Stomach smooth muscle (tissue), 2 donors: ENCODE data around the gene TNFSF15.

Source experiments
- H3K27ac ChIP-seq: one replicate; pipeline ENCODE4 v1.7.0; 2013; ENCODE audit warnings: mild to moderate bottlenecking, low read length, inconsistent platforms
- H3K27me3 ChIP-seq, 2 donors: one replicate each; pipeline ENCODE4 v1.7.0; 2013; ENCODE audit warnings: low read length in 2 of 2; ENCODE audit not compliant: insufficient read depth in 2 of 2, control insufficient read depth in 1 of 2
- H3K36me3 ChIP-seq, 2 donors: one replicate each; pipeline ENCODE4 v1.7.0; 2013; ENCODE audit warnings: low read length in 2 of 2; ENCODE audit not compliant: control insufficient read depth in 2 of 2, insufficient read depth in 2 of 2
- H3K4me1 ChIP-seq: one replicate; pipeline ENCODE4 v1.7.0; 2013; ENCODE audit warnings: low read length; ENCODE audit not compliant: control insufficient read depth, insufficient read depth
- H3K4me3 ChIP-seq, 2 donors: one replicate each; pipeline ENCODE4 v1.7.0; 2013; ENCODE audit warnings: low read length in 2 of 2
- H3K9ac ChIP-seq, 2 donors: one replicate each; pipeline ENCODE4 v1.7.0; 2013; ENCODE audit warnings: low read length in 2 of 2, mild to moderate bottlenecking in 1 of 2
- H3K9me3 ChIP-seq, 2 donors: one replicate each; pipeline ENCODE4 v1.7.0; 2013; ENCODE audit warnings: low read length in 2 of 2; ENCODE audit not compliant: control insufficient read depth in 2 of 2
- donor health status: healthy.
- donor health status: Pancreatic carcinoma.

The TNFSF15 gene

DNA sequence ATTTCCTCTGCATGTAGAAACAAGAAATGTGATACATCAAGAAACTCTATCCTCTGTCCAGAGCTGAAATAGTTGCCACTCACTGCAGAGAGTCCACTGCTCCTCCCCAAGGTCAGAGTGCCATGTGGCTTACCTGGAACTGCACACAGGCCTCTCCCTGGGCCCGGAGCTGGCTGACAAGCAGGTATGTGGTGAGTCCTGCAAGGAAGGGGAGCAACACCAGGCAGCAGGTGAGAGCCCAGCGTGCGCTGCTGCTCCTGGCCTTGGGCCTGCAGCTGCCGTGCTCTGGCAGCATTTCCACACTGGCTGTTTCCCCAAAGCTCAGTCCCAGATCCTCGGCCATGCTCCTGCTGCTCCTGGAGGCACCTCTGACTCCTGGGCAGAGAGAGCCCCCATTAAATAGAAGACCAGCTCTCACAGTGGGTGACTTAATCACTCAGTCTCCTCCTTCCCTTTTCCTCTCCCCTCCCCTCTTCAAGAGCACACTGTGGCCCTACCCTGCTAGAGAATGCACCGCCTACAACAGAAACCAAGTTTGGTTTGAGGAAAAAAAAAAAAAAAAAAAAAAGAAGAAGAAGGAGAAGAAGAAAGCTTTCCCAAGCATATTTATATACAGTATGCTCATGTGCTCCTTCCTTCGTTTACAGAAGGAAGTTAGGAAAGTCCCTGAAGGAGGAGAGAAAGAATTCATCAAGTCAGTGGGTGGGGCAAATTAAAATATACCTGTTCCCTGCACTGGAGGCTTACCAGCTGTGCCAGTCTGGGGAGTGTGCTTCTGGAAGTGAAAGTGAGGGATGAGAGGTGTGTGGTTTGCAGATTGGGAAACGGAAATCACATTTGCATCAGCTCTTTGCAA, at the start of gene TNFSF15:
Gene TNFSF15, minus strand, starts transcription at position 370 of the 856 bp plus-strand sequence. Its CDS starts 27 bp downstream, at position 343.
- no peaks in the 10 kb centered on the region for H3K9me3 ChIP-seq
- H3K27ac ChIP-seq = no peak within 1 kb of the TSS
- H3K27me3 ChIP-seq = no peaks in the 10 kb centered on the region
- H3K4me3 ChIP-seq = peak within 1 kb of the TSS; percentile 53 to 54
- no peak within 1 kb of the TSS for H3K9ac ChIP-seq
- H3K36me3 ChIP-seq = no peaks in the 10 kb centered on the region
- H3K4me1 ChIP-seq = peaks cover 4% of the 10 kb centered on the region

DNA sequence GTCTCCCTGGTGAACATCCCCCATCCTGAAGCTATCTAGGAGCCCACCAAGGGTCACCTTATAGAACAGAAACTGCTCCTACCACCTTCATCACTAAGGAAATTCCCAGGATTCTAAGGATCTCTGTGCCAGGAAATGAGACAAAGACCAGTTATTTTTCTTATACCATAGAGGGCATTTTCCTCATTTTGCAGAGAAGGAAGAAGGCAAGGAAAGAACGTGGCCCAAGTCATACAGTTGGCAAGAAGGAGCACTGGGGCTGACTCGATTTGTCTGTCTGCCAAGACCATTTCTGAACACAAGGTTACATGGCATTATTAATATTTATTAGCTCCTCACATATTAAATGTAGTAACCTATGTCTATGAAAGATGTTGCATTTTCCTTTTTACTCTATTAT, 49.6 kb upstream of the TNFSF15 start:
- Histone ChIP-seq H3K36me3 (no peaks in the 10 kb centered on the region), H3K27ac (no peak overlapping the region), H3K4me1 (no peaks in the 10 kb centered on the region), H3K9ac (no peak overlapping the region), H3K27me3 (no peaks in the 10 kb centered on the region), H3K4me3 (no peak overlapping the region), H3K9me3 (no peaks in the 10 kb centered on the region)

DNA sequence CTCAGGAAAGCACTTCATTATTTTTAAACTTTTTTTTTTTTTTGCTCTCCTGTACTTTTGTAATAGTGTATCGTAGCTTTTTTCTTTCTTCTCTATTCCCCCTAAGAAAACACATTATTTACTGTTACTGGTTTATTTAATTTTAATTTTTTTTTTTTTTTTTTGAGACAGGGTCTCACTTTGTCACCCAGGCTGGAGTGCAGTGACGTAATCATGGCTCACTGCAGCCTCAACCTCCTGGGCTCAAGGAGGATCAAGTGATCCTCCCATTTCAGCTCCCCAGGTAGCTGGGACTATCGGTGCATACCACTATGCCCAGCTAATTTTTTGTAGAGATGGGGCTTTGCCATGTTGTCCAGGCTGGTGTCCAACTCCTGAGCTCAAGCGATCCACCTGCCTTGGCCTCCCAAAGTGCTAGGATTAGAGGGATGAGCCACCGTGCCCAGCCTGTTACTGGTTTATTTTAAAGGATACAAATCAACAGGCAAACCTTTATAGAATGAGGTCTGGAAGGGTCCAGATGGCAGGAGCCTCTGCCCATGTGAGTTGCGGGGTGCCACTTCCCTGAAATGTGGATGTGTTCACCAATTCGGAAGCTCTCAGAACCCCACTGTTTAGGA, 49.0 kb upstream of the TNFSF15 start:
- no peaks in the 10 kb centered on the region for H3K36me3 ChIP-seq
- H3K27ac ChIP-seq = no peak overlapping the region
- H3K4me3 ChIP-seq = no peak overlapping the region
- no peaks in the 10 kb centered on the region for H3K9me3 ChIP-seq
- no peak overlapping the region for H3K9ac ChIP-seq
- H3K4me1 ChIP-seq = no peaks in the 10 kb centered on the region
- H3K27me3 ChIP-seq = no peaks in the 10 kb centered on the region

DNA sequence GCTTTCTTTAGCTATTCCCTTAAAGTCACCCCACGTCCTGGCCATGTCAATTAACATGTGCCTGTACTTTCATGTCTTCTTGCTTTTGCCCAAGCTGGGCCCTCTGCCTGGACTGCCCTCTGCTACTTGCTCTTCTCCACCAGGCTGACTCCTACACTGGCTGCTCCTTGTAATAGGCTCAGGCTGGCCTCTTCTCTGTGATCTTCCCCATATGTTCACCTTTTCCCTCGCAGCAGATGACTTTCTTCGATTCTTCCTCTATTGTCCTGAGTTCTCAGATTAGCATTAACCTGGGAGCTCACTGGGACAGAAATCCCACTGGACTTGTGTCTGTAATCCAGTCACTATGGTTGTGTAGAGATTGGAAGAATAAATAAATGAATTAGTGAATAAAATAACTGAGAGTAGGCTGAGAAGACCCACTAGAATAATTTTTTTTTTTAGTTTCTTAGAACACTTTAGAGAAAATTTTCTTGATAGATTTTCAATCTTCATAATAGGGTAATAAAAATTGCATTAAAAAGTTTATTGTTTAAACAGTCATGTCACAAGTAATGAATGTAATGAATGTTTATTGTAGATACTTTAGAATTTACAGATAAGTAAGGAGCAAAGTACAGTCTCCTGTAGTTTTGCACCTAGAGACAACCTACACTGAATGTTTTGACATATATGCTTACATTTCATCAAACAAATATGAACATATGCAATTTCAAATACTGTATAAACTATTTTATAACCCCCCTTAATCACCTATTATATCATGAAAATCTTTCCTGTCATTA, 47.4 kb upstream of the TNFSF15 start:
- Histone ChIP-seq H3K27ac (no peak overlapping the region), H3K4me3 (no peak overlapping the region), H3K4me1 (no peaks in the 10 kb centered on the region), H3K27me3 (no peaks in the 10 kb centered on the region), H3K36me3 (no peaks in the 10 kb centered on the region), H3K9me3 (no peaks in the 10 kb centered on the region), H3K9ac (no peak overlapping the region)

DNA sequence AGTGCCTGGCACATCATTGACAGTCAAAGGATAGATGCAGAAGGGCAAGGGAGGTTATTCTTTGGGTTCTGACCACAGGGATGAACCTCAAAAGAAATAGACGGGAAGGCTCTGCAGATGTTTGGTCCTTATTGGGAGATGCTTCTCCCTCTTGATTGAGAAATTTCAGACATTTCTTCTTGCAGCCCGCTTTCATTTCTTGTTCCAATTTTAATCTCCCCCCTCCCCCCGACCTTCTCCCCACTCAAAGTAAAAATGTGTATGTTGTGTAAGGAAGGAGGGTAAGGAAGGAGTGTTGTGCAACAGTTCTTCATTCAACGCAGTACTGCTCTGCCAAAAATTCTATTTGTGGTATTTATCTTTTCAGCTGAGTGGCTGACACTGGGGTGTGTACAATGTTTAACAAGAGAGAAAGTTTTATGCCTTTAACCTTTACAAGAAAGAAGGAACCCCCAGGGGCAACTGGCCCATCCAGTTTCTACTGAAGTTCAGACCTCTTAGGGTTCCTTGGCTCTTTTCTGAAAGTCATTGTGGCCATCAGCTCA, 46.3 kb upstream of the TNFSF15 start:
- no peak overlapping the region for H3K9ac ChIP-seq
- no peak overlapping the region for H3K27ac ChIP-seq
- H3K4me3 ChIP-seq = no peak overlapping the region
- no peaks in the 10 kb centered on the region for H3K27me3 ChIP-seq
- H3K9me3 ChIP-seq = no peaks in the 10 kb centered on the region
- H3K4me1 ChIP-seq = no peaks in the 10 kb centered on the region
- no peaks in the 10 kb centered on the region for H3K36me3 ChIP-seq

DNA sequence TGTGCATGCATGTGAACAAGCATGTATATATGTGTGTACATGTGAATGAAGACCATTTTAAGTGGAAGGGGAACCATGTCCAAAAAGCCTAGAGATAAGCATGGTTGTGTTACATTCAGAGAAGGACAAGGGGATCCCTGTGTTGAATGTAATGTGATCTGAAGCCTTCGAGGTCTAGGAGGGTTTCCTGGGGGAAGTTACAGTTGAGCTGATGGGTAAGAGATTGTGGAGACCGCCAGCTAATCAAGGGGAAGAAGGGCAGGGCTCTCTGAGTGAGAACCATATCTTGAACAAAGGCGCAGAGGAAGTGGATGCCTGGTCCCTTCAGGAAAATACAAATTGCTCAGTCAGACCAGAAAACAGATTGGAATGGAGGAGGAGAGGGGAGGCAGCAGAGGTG, 45.5 kb upstream of the TNFSF15 start:
- Histone ChIP-seq H3K36me3 (no peaks in the 10 kb centered on the region), H3K9ac (no peak overlapping the region), H3K4me3 (no peak overlapping the region), H3K27ac (no peak overlapping the region), H3K27me3 (no peaks in the 10 kb centered on the region), H3K4me1 (no peaks in the 10 kb centered on the region), H3K9me3 (no peaks in the 10 kb centered on the region)

DNA sequence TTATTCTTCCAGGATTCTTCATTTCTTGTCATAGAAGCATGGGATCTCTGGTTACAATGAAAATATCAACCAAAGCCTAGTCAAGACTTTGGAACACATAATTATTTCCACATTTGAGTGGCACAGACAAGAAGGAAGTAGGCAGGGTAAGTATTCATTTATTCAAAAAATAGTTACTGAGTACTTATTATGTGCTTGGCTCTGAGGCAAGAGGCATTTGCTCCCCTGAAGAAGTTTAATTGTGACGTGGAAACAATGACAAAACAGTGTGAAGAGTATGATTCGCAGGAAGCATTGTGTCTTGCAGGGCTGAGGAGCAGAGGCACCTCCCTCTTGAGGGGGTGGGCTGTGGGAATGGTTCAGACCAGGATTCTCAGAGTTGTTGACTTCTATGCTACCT, 45.0 kb upstream of the TNFSF15 start:
- Histone ChIP-seq H3K9ac (no peak overlapping the region), H3K27ac (no peak overlapping the region), H3K9me3 (no peaks in the 10 kb centered on the region), H3K36me3 (no peaks in the 10 kb centered on the region), H3K4me1 (no peaks in the 10 kb centered on the region), H3K4me3 (no peak overlapping the region), H3K27me3 (no peaks in the 10 kb centered on the region)

DNA sequence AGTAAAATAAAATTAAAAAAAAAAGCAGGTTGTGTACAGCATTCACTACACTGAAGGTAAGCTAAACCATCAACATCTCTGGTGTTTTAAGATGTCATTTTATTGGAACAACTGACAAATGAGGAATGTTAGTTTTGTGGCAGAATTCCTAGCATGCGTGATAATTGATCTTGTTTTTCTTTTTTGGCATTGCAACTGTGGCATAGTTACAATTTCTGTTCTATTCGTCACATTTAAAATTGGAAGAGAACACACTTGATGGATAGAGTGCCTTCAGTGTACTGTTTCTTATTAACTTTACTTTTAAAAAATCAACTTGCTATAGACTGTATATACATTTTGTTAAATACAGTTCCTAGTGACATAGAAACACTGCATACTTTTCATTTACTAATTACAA, 43.6 kb upstream of the TNFSF15 start:
- no peak overlapping the region for H3K9ac ChIP-seq
- no peaks in the 10 kb centered on the region for H3K27me3 ChIP-seq
- H3K9me3 ChIP-seq = no peaks in the 10 kb centered on the region
- H3K27ac ChIP-seq = no peak overlapping the region
- H3K4me1 ChIP-seq = no peaks in the 10 kb centered on the region
- no peak overlapping the region for H3K4me3 ChIP-seq
- H3K36me3 ChIP-seq = no peaks in the 10 kb centered on the region

DNA sequence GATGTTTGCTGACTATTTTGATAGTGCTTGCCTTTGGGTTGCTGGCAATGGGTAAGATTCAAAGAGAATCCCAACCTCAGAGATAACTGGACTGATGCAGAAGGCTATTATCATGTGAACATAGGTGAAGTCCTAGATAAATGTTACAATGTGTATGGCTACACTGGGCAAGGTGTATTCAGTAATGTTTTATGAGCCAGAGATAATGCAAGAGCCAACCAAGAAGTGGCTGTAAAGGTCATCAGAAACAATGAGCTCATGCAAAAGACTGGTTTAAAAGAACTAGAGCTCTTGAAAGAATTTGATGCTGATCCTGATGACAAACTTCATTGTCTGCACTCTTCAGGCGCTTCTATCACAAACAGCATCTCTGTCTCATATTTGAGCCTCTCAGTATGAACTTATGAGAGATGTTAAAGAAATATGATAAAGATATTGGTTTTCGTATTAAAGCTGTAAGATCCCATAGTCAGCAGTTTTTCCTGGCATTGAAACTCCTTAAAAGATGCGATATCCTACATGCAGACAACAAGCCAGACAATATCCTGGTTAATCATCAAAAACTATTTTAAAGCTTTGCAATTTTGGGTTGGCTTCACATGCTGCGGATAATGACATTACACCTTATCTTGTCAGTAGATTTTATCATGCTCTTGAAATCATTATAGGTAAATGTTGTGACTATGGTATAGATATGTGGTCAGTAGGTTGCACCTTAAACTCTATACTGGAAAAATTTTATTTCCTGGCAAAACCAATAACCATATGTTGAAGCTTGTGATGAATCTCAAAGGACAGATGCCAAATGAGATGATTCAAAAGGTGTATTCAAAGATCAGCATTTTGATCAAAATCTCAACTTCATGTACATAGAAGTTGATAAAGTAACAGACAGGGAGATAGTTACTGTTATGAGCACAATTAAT, 41.9 kb upstream of the TNFSF15 start:
- Histone ChIP-seq H3K9ac (no peak overlapping the region), H3K9me3 (no peaks in the 10 kb centered on the region), H3K4me1 (no peaks in the 10 kb centered on the region), H3K27me3 (no peaks in the 10 kb centered on the region), H3K27ac (no peak overlapping the region), H3K36me3 (no peaks in the 10 kb centered on the region), H3K4me3 (no peak overlapping the region)

DNA sequence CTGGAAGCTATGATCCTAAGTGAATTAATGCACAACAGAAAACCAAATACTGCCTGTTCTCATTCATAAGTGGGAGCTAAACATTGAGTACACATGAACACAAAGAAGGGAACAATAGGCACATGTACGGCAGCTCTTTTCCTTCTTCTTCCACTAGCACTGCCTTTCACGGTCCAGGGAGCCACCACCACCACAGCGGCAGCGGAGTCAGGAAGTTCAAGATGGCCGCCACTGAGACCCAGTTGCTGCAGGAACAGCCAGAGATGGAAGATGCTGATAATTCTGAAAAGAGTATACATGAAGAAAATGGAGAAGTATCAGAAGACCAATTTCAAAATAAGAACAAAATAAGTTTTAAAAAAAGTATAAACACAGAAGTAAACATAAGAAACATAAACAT, 39.5 kb upstream of the TNFSF15 start:
- Histone ChIP-seq H3K27ac (no peak overlapping the region), H3K4me3 (no peak overlapping the region), H3K4me1 (no peaks in the 10 kb centered on the region), H3K36me3 (no peaks in the 10 kb centered on the region), H3K9ac (no peak overlapping the region), H3K27me3 (no peaks in the 10 kb centered on the region), H3K9me3 (no peaks in the 10 kb centered on the region)
